8988T (cell line): Measurements from ENCODE around the gene RRAGB.
"Not testable (repeated sequence)": the region's sequence is repeated elsewhere in the genome, so short reads cannot be mapped to it uniquely, and the experiment has no call there.

Experiments used
- DNase-seq: peaks from one replicate; pipeline ENCODE4 v3.0.0; 2011

RRAGB gene

GRCh38 chrX:55717521-55718497 lies at the start of gene RRAGB:
Gene RRAGB, plus strand, starts transcription at chrX:55717749. Its CDS starts 579 bp downstream, at chrX:55718328.
- peak; percentile 64 for DNase-seq

GRCh38 chrX:55668084-55668483 lies 49.5 kb upstream of the RRAGB start:
- no peak for DNase-seq

- not testable (repeated sequence) for DNase-seq
These were observed 29.0 kb upstream of the RRAGB start for GRCh38 chrX:55688579-55688978.

GRCh38 chrX:55695227-55696018 lies 22.1 kb upstream of the RRAGB start:
- no peak for DNase-seq

GRCh38 chrX:55697381-55697780 lies 20.2 kb upstream of the RRAGB start:
- DNase-seq = no peak

- no peak for DNase-seq
These were observed 14.9 kb upstream of the RRAGB start for GRCh38 chrX:55702671-55703070.

GRCh38 chrX:55703436-55703835 lies 14.1 kb upstream of the RRAGB start:
- DNase-seq = not testable (repeated sequence)

GRCh38 chrX:55705066-55705465 lies 12.5 kb upstream of the RRAGB start:
- not testable (repeated sequence) for DNase-seq

GRCh38 chrX:55709735-55710134 lies 7.8 kb upstream of the RRAGB start:
- no peak for DNase-seq

- DNase-seq = no peak
These were observed 6.8 kb upstream of the RRAGB start for GRCh38 chrX:55710701-55711100.

- no peak for DNase-seq
These were observed 3.9 kb upstream of the RRAGB start for GRCh38 chrX:55713631-55714030.

GRCh38 chrX:55714161-55714560 lies 3.4 kb upstream of the RRAGB start:
- DNase-seq = no peak

- DNase-seq = no peak
These were observed 1.7 kb upstream of the RRAGB start for GRCh38 chrX:55715847-55716246.

- no peak for DNase-seq
These were observed 612 bp upstream of the RRAGB start for GRCh38 chrX:55716937-55717336.

GRCh38 chrX:55731826-55732225 lies 14.3 kb downstream of the RRAGB start:
- no peak for DNase-seq

- no peak for DNase-seq
These were observed 21.4 kb downstream of the RRAGB start for GRCh38 chrX:55738969-55739368.

GRCh38 chrX:55742649-55743048 lies 25.1 kb downstream of the RRAGB start:
- DNase-seq = no peak

- not testable (repeated sequence) for DNase-seq
These were observed 30.9 kb downstream of the RRAGB start for GRCh38 chrX:55748463-55748862.

GRCh38 chrX:55750256-55750655 lies 32.7 kb downstream of the RRAGB start:
- no peak for DNase-seq

- no peak for DNase-seq
These were observed 37.3 kb downstream of the RRAGB start for GRCh38 chrX:55754861-55755294.

GRCh38 chrX:55758033-55758432 lies 40.5 kb downstream of the RRAGB start:
- no peak for DNase-seq

- DNase-seq = no peak
These were observed 41.9 kb downstream of the RRAGB start for GRCh38 chrX:55759478-55759877.

GRCh38 chrX:55767100-55767499 lies 49.6 kb downstream of the RRAGB start:
- no peak for DNase-seq

GRCh38 chrX:55774419-55774818 lies 56.9 kb downstream of the RRAGB start:
- DNase-seq = not testable (repeated sequence)
